ENCODE measurements around the gene BICRAL. TPM values are rescaled to one million over a fixed set of nuclear protein-coding genes. Genes with fewer than 3 reads are reported as not detected.
A peak's percentile ranks its signal among the peaks of the same experiment; 100 is the strongest.
"Not testable (repeated sequence)": the region's sequence is repeated elsewhere in the genome, so short reads cannot be mapped to it uniquely, and the experiment has no call there.

BICRAL gene
- total and polyA plus RNA-seq, 2 donors (not counting 1 experiment from before 2014, with no cell fraction given), result 6.9 to 11.5 TPM

- Histone ChIP-seq H3K27me3 (ENCODE audit: control insufficient read depth, insufficient read depth, low read length) (no peaks in the 10 kb centered on the region), H2AFZ (ENCODE audit: low read length) (peak overlapping the region; percentile 57), H3K4me2 (ENCODE audit: extremely low read depth, insufficient read depth, low read length) (no peak overlapping the region)
Observed at GRCh38 chr6:42901538-42901957, 119.7 kb downstream of the BICRAL start.

GRCh38 chr6:42902429-42903263, 120.8 kb downstream of the BICRAL start:
- H3K79me2 ChIP-seq (ENCODE audit: control insufficient read depth, insufficient read depth, low read length); H2AFZ ChIP-seq (ENCODE audit: low read length); H3K27ac ChIP-seq (ENCODE audit: insufficient read depth, low read length): not testable (repeated sequence)

More at GRCh38 chr6:42901538-42901957, 119.7 kb downstream of the BICRAL start:
- peak overlapping the region; percentile 7 for H3K9ac ChIP-seq (ENCODE audit: insufficient read depth, low read length)
- H4K20me1 ChIP-seq (ENCODE audit: control insufficient read depth, extremely low read depth, insufficient read depth, low read length), result no peaks in the 10 kb centered on the region
- no peak overlapping the region for H3K27ac ChIP-seq (ENCODE audit: insufficient read depth, low read length)
- TF ChIP-seq CTCF (conservative IDR thresholded peaks at IDR 0.05 in 1 of 2, IDR thresholded peaks at IDR 0.05 in 1 of 2; ENCODE audit: low read depth in 1 of 2, low read length in 2 of 2) (peak; percentile 75 to 82), EZH2 (IDR thresholded peaks at IDR 0.05; ENCODE audit: low read length, missing control alignments) (no peak)
- no peaks in the 10 kb centered on the region for H3K79me2 ChIP-seq (ENCODE audit: control insufficient read depth, insufficient read depth, low read length)
- H3K9me3 ChIP-seq (ENCODE audit: control insufficient read depth, insufficient read depth, low read depth, low read length), result no peaks in the 10 kb centered on the region
- DNase-seq (ENCODE audit: low read depth in 2 of 2), result peak; percentile 70 to 86
- H3K4me3 ChIP-seq (replicated peaks in 1 of 4; ENCODE audit: control extremely low read depth in 1 of 4, insufficient read depth in 1 of 4, low read depth in 3 of 4, low read length in 4 of 4), result no peak overlapping the region
- H3K36me3 ChIP-seq (ENCODE audit: control insufficient read depth, insufficient read depth, low read length), result no peaks in the 10 kb centered on the region
- peaks cover 4% of the 10 kb centered on the region for H3K4me1 ChIP-seq (ENCODE audit: control insufficient read depth, extremely low read depth, insufficient read depth, low read length)

GRCh38 chr6:42904467-42904866, 122.6 kb downstream of the BICRAL start:
- Histone ChIP-seq H3K4me2 (ENCODE audit: extremely low read depth, insufficient read depth, low read length) (no peak overlapping the region), H2AFZ (ENCODE audit: low read length) (no peak overlapping the region), H3K4me3 (replicated peaks in 1 of 4; ENCODE audit: control extremely low read depth in 1 of 4, insufficient read depth in 1 of 4, low read depth in 3 of 4, low read length in 4 of 4) (no peak overlapping the region), H3K36me3 (ENCODE audit: control insufficient read depth, insufficient read depth, low read length) (no peaks in the 10 kb centered on the region), H3K4me1 (ENCODE audit: control insufficient read depth, extremely low read depth, insufficient read depth, low read length) (peaks cover 4% of the 10 kb centered on the region), H3K27me3 (ENCODE audit: control insufficient read depth, insufficient read depth, low read length) (no peaks in the 10 kb centered on the region), H3K9ac (ENCODE audit: insufficient read depth, low read length) (no peak overlapping the region), H3K79me2 (ENCODE audit: control insufficient read depth, insufficient read depth, low read length) (no peaks in the 10 kb centered on the region), H4K20me1 (ENCODE audit: control insufficient read depth, extremely low read depth, insufficient read depth, low read length) (no peaks in the 10 kb centered on the region), H3K27ac (ENCODE audit: insufficient read depth, low read length) (no peak overlapping the region), H3K9me3 (ENCODE audit: control insufficient read depth, insufficient read depth, low read depth, low read length) (no peaks in the 10 kb centered on the region)
- no peak for DNase-seq (ENCODE audit: low read depth in 2 of 2)
- no peak for TF ChIP-seq EZH2 (IDR thresholded peaks at IDR 0.05; ENCODE audit: low read length, missing control alignments)
- TF ChIP-seq CTCF (conservative IDR thresholded peaks at IDR 0.05 in 1 of 2, IDR thresholded peaks at IDR 0.05 in 1 of 2; ENCODE audit: low read depth in 1 of 2, low read length in 2 of 2), result no peak

More at GRCh38 chr6:42902429-42903263, 120.8 kb downstream of the BICRAL start:
- H3K9me3 ChIP-seq (ENCODE audit: control insufficient read depth, insufficient read depth, low read depth, low read length); H3K27me3 ChIP-seq (ENCODE audit: control insufficient read depth, insufficient read depth, low read length); DNase-seq (ENCODE audit: low read depth in 2 of 2); H3K4me3 ChIP-seq (replicated peaks in 1 of 4; ENCODE audit: control extremely low read depth in 1 of 4, insufficient read depth in 1 of 4, low read depth in 3 of 4, low read length in 4 of 4); H3K36me3 ChIP-seq (ENCODE audit: control insufficient read depth, insufficient read depth, low read length); H3K4me1 ChIP-seq (ENCODE audit: control insufficient read depth, extremely low read depth, insufficient read depth, low read length); H3K4me2 ChIP-seq (ENCODE audit: extremely low read depth, insufficient read depth, low read length); H4K20me1 ChIP-seq (ENCODE audit: control insufficient read depth, extremely low read depth, insufficient read depth, low read length); H3K9ac ChIP-seq (ENCODE audit: insufficient read depth, low read length): not testable (repeated sequence)
